ENCODE results near the gene MPC2.

DNA sequence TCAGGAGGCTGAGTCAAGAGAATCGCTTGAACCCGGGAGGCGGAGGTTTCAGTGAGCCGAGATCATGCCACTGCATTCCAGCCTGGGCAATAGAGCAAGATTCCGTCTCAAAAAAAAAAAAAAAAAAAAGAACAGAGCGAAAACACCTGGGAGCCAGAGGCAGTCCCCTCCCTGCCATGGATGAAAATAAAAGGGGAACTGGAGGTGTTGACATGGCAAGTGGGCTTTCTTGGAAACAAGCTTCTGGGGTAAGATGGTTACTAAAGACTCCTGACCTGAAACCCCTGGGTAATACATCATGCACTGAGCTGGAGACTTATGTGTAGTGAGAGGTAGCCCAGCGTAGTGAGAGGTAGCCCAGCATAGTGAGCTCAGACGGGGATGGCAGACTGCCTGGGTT lies 54.5 kb downstream of the MPC2 start:
- TF ChIP-seq, protein P1, sequence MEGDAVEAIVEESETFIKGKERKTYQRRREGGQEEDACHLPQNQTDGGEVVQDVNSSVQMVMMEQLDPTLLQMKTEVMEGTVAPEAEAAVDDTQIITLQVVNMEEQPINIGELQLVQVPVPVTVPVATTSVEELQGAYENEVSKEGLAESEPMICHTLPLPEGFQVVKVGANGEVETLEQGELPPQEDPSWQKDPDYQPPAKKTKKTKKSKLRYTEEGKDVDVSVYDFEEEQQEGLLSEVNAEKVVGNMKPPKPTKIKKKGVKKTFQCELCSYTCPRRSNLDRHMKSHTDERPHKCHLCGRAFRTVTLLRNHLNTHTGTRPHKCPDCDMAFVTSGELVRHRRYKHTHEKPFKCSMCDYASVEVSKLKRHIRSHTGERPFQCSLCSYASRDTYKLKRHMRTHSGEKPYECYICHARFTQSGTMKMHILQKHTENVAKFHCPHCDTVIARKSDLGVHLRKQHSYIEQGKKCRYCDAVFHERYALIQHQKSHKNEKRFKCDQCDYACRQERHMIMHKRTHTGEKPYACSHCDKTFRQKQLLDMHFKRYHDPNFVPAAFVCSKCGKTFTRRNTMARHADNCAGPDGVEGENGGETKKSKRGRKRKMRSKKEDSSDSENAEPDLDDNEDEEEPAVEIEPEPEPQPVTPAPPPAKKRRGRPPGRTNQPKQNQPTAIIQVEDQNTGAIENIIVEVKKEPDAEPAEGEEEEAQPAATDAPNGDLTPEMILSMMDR (IDR thresholded peaks at IDR 0.05) = no peak
- no peak for TF ChIP-seq POLR2A (IDR thresholded peaks at IDR 0.05)
